ENCODE data around the gene AGRP.
"Not testable (repeated sequence)": the region's sequence is repeated elsewhere in the genome, so short reads cannot be mapped to it uniquely, and the experiment has no call there.

The AGRP gene

GRCh38 chr16:67504031-67505021 is 21.0 kb upstream of the AGRP start:
- DNase-seq, result no peak

DNA sequence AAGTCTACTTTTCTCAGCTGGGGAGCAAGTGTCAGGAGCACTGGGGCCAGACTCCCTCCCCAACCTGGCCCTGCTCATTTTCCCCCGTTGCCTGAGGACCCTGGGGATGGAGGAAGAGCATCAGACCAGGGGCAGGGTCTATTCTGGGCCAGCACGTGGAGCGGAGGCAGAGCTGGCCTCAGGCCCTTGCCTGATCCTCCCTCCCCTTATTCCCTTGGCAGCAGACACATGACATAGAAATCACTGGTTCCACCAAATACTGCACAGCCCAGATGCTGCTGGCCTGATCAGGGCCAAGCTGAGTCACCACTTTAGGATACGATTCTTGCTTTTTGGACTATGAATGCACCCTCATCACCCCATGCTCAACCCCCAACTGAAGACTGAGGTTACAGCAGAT is 15.8 kb upstream of the AGRP start:
- no peak for DNase-seq

GRCh38 chr16:67490335-67491096 is 7.2 kb upstream of the AGRP start:
- DNase-seq, result no peak

DNA sequence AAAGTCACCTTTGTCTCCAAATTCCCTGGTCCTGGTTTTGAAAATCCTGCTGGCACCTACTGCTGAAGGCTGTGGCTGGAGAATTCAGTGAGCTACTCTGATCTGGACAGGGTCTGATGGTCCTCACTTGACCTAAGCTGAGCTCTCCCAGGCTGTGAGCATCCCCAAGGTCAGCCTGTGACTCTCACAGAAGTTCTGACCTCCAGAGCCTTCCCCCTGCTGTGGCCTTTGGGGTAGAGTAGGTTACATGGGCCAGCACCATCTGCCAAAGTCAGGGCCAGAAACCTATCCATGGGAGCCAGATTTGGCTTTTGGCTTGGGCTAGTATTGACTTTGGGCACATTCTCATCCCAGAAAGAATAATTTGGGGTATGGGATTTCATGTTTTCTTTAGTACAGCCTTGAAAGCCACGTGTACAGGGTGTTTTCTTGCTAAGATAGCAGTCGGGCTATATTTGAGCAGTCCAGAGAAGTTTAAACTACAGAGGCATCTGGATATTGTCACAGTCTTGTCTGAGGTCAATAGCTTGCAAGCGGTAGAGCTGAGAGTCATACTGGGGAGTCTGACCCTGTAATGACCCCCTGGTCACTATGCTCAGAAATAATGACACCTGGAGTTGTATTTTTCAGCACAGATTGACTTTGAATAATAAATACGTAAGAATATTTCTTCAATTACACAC is 6.2 kb upstream of the AGRP start:
- no peak for DNase-seq

- not testable (repeated sequence) for DNase-seq
These were observed 4.2 kb upstream of the AGRP start for GRCh38 chr16:67487561-67487960.

GRCh38 chr16:67486805-67487204 is 3.5 kb upstream of the AGRP start:
- no peak for DNase-seq

- DNase-seq, result no peak
These were observed 581 bp upstream of the AGRP start for GRCh38 chr16:67483731-67484525.

- no peak for DNase-seq
These were observed 968 bp downstream of the AGRP start for GRCh38 chr16:67482233-67482924.

DNA sequence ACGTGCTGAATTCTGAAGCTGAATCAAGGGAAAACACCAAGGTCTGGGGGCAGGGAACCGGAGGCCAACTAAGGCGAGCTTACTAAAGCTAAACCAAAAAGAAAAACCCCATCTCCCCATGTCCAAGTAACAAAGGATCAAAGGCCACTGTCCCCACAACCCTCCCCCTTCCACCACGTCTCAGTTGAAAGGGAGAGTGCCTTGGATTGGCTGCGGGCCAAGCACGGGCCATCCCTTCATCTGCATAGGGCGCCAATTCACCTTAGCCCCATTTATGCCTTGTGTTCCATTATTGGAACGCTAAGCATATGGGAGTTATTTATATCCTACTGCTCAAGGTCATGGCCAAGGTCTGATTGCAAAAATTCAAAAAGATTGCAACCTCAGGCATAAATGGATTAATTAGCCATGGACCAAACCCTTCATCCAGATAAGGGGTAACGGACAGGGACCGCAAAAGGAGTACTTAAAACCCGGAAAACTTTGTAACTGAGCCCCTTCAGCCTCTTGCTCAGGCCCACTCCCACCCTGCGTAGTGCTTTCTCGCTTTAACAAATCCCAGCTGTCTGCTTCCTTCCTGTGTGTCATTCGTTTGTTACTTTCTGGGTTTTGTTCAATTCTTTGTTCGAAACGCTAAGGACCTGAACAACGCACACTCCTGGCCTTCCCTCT is 1.6 kb downstream of the AGRP start:
- peak; percentile 71 for DNase-seq

DNA sequence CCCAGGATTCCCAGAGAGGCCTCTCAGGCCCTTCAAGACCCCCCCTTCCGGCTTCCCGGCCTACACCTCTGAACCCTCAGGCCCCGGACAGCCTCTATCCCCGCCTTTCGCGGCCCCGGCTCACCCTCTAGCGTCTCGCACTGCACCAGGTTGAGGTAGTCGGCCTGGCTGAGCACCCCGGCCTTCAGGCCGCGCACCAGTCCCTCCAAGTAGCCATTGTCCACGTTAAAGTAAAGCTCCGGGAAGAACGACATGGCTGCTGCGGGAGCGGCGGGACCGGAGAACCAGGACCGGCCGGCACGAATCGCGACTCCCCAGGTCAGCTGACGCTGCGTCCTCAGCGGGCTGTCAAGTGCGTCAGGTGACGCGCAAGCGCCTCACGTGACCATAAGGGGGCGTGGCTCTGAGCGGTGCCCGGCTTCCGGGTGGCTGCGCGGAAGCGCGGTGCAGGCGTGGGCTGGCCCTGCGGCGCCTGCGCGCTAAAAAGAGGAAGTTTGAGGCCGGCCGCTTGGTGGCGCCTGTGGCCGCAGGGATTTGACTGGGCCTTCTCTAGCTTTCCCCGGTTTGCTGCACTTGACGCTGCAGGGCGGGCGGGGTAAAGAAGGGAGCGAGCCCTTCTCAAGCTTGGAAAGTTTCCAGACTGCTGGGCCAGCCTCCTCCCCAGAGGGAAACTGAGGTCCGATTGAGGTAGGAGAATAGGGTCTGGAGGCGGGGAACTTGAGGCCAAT is 2.4 kb downstream of the AGRP start, which contains the start of gene ATP6V0D1:
ATP6V0D1 (minus strand) TSS at position 325 of the 728 bp plus-strand sequence; CDS start at position 254, 71 bp downstream.
- peak; percentile 97 for DNase-seq

- DNase-seq, result no peak
These were observed 5.3 kb downstream of the AGRP start for GRCh38 chr16:67477960-67478554.

DNA sequence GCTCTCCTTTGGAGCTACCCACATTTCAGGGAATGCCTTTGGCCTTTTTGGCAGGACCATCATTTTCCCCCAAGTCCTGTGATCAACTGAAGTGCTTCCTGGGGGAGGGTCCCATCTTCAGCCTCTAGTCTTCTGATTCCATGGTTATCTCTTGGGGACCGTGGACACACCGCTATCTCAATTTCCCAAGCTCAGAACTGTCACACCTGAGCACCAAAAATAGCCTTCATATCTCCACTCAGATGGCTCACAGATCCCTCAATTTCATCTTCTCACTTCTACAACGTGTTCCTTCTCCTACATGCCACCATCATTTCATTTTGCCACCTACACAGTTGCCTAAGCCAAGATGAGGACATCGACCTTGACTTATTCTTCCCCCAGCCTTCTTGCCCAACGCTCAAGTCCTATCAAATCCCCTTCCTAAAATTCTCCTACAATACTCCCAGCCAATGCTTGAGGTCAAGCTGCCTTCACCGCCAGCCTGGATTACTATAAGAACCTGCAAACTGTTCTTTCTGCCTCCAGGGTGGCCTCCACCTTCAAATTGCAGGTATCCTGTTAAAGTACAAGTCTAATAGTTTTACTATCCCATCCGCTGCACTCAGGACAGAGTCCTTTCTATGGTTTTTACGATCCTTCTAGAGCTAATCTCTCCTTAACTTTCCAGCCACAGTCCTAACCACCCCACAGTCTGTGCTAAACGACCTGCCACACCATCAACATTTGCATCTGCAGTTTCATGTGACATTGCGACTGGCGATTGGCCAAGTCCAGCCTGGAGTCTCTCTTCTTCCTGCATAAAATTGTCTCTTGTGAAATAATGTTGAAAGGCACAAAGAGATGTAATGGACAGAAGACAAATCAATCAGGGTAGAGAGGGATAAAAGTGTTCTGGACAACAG is 8.5 kb downstream of the AGRP start:
- DNase-seq, result peak; percentile 10

GRCh38 chr16:67471758-67472384 is 11.5 kb downstream of the AGRP start:
- no peak for DNase-seq

DNA sequence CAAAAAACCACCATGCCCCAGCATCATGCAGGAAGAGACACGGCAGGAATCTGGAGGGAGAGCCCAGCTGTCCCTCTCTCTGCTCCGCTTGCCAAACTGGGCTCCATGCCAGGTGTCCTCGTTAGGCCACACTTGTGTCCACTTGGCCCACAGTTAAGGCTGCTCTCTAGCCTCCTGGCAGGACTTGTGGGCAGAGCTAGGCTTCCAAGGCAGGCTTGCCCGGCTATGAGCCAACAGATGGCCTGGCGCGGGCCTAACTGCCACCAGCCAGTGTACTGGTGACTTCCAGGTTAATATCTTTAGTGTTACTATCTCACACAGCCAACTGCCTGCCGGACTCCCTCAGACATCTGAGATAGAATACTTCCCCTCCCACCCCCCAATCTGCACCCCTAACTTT is 13.0 kb downstream of the AGRP start:
- peak; percentile 84 for DNase-seq

- DNase-seq, result no peak
These were observed 14.6 kb downstream of the AGRP start for GRCh38 chr16:67468731-67469130.

DNA sequence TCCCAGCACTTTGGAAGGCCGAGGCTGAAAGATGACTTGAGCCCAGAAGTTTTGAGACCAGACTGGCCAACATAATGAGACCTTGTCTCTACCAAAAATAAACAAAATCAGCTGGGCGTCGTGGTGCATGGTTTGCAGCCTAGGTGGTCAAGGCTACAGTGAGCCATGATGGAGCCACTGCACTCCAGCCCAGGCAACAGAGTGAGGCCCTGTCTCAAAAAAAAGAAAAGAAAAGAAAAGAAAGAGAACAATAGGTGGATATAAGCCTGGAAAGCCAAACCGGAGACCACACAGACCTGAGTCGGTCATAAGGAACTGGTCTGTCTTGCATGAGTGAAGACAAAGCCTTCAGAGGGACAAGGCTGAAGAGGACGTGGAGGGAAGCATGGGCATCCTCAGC is 16.8 kb downstream of the AGRP start:
- no peak for DNase-seq

DNA sequence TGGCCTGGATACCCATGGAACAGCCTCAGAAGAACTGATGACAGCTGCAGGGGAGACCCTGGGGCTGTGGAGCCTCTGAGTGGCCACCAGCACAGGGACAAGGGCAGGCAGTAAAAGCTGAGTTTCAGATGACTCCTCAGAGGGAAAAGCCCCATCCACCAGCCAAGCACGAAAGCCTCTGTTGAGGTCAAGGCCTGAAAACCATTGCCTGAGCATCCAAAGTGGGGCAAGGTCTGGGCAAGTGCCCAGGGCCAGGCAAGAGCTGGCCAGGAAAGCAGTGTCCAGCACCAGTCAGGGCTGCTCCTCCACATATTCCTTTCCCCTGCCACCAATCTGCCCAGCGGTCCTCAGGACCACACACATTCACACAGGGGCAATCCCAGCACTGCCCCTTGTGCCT is 18.8 kb downstream of the AGRP start:
- no peak for DNase-seq

- no peak for DNase-seq
These were observed 19.7 kb downstream of the AGRP start for GRCh38 chr16:67463691-67464090.

All from NCI-H1092 treated with DMSO at 0.1 percent for 48 hours (cell line).